Osteoblast (primary cell): ENCODE measurements around the gene ZNF654. TPM values are rescaled to one million over a fixed set of nuclear protein-coding genes. Genes with fewer than 3 reads are reported as not detected.

Experiments used
- DNase-seq: peaks from one replicate; pipeline ENCODE4 v3.0.0; 2011; ENCODE audit warnings: low spot score, mixed read lengths; ENCODE audit not compliant: insufficient read length; ENCODE audit errors: missing footprints
- H2AFZ ChIP-seq: 2 replicates; pipeline ENCODE4 v1.6.0; 2011; ENCODE audit warnings: mild to moderate bottlenecking, low read length
- H3K27ac ChIP-seq: 2 replicates; pipeline ENCODE4 v1.5.1; 2011; ENCODE audit warnings: mild to moderate bottlenecking, low read depth, low read length, moderate library complexity
- H3K27me3 ChIP-seq: 2 replicates; pipeline ENCODE4 v1.6.0; 2012; ENCODE audit warnings: mild to moderate bottlenecking, control low read depth, inconsistent platforms, low read length, moderate library complexity; ENCODE audit not compliant: insufficient read depth
- H3K36me3 ChIP-seq: 2 replicates; pipeline ENCODE4 v1.5.1; 2011; ENCODE audit warnings: mild to moderate bottlenecking, low read length, control low read depth, moderate library complexity; ENCODE audit not compliant: insufficient read depth
- H3K4me1 ChIP-seq: 2 replicates; pipeline ENCODE4 v1.5.1; 2011; ENCODE audit warnings: mild to moderate bottlenecking, low read length, control low read depth, moderate library complexity; ENCODE audit not compliant: insufficient read depth
- H3K4me2 ChIP-seq: 2 replicates; pipeline ENCODE4 v1.6.0; 2011; ENCODE audit warnings: mild to moderate bottlenecking, low read length; ENCODE audit not compliant: insufficient read depth
- H3K4me3 ChIP-seq: fragments of 200-600 bp; sonication (generic); 3 replicates; pipeline ENCODE4 v1.5.1; 2012; ENCODE audit warnings: mild to moderate bottlenecking, low read length, inconsistent platforms; ENCODE audit not compliant: insufficient read depth
- H3K79me2 ChIP-seq: 2 replicates; pipeline ENCODE4 v1.6.0; 2012; ENCODE audit warnings: mild to moderate bottlenecking, low read length, control low read depth, inconsistent platforms; ENCODE audit not compliant: insufficient read depth
- H3K9me3 ChIP-seq: 2 replicates; pipeline ENCODE4 v1.5.1; 2011; ENCODE audit warnings: low read depth, low read length, control low read depth
- H4K20me1 ChIP-seq: 2 replicates; pipeline ENCODE4 v1.6.0; 2012; ENCODE audit warnings: mild to moderate bottlenecking, low read length, control low read depth; ENCODE audit not compliant: insufficient read depth
- CTCF ChIP-seq: IDR thresholded peaks from 2 replicates; pipeline ENCODE4 v1.5.1; 2011; ENCODE audit warnings: mild to moderate bottlenecking, low read depth, low read length, moderate library complexity; ENCODE audit errors: extremely low read depth
- total RNA-seq: library from RNA; depleted of rRNA; stranded (reverse); fragments of >200 nt; gene quantifications from 2 replicates; pipeline ENCODE4 v1.2.3, GENCODE V29; 2012

The ZNF654 gene
- total RNA-seq, 1 donor, result 23.2 TPM

GRCh38 chr3:88141458-88142083 is 82.5 kb downstream of the ZNF654 start:
- Histone ChIP-seq H4K20me1 (no peaks in the 10 kb centered on the region), H3K27ac (peak overlapping the region; percentile 48), H3K79me2 (peaks cover 5% of the 10 kb centered on the region), H3K4me3 (no peak overlapping the region), H3K9me3 (no peaks in the 10 kb centered on the region), H3K36me3 (peaks cover 15% of the 10 kb centered on the region), H3K4me2 (peak overlapping the region; percentile 47), H3K27me3 (no peaks in the 10 kb centered on the region), H2AFZ (no peak overlapping the region), H3K4me1 (peaks cover 31% of the 10 kb centered on the region)
- no peak for DNase-seq
- TF ChIP-seq CTCF, result no peak

GRCh38 chr3:88142094-88142624 is 83.1 kb downstream of the ZNF654 start:
- peak; percentile 45 for DNase-seq
- Histone ChIP-seq H4K20me1 (no peaks in the 10 kb centered on the region), H2AFZ (no peak overlapping the region), H3K27ac (peak overlapping the region; percentile 48), H3K79me2 (peaks cover 5% of the 10 kb centered on the region), H3K9me3 (no peaks in the 10 kb centered on the region), H3K36me3 (peaks cover 12% of the 10 kb centered on the region), H3K4me1 (peaks cover 29% of the 10 kb centered on the region), H3K27me3 (no peaks in the 10 kb centered on the region), H3K4me3 (no peak overlapping the region), H3K4me2 (peak overlapping the region; percentile 47)
- no peak for TF ChIP-seq CTCF

- Histone ChIP-seq H2AFZ (no peak overlapping the region), H3K4me1 (peaks cover 10% of the 10 kb centered on the region), H3K79me2 (peaks cover 39% of the 10 kb centered on the region), H4K20me1 (peaks cover 4% of the 10 kb centered on the region), H3K27me3 (no peaks in the 10 kb centered on the region), H3K4me3 (no peak overlapping the region), H3K36me3 (no peaks in the 10 kb centered on the region), H3K4me2 (no peak overlapping the region), H3K27ac (no peak overlapping the region), H3K9me3 (no peaks in the 10 kb centered on the region)
- no peak for DNase-seq
- no peak for TF ChIP-seq CTCF
Measured at GRCh38 chr3:88147261-88147660, 88.2 kb downstream of the ZNF654 start.

GRCh38 chr3:88148651-88149050 is 89.6 kb downstream of the ZNF654 start:
- H4K20me1 ChIP-seq, result peaks cover 4% of the 10 kb centered on the region
- no peak for TF ChIP-seq CTCF
- DNase-seq, result no peak
- H3K79me2 ChIP-seq, result peaks cover 52% of the 10 kb centered on the region
- H3K9me3 ChIP-seq, result no peaks in the 10 kb centered on the region
- H3K27ac ChIP-seq, result peak overlapping the region; percentile 92
- peak overlapping the region; percentile 97 for H3K4me2 ChIP-seq
- H3K27me3 ChIP-seq, result no peaks in the 10 kb centered on the region
- peaks cover 7% of the 10 kb centered on the region for H3K36me3 ChIP-seq
- peaks cover 2% of the 10 kb centered on the region for H3K4me1 ChIP-seq
- peak overlapping the region; percentile 97 for H2AFZ ChIP-seq
- H3K4me3 ChIP-seq, result peak overlapping the region; percentile 99
